Measurements from ENCODE around the gene ZNF536. TPM values are rescaled to one million over a fixed set of nuclear protein-coding genes. Genes with fewer than 3 reads are reported as not detected.

The ZNF536 gene
- total and polyA plus RNA-seq, 2 of the 13 experiments (the other 11 are each of a cell fraction or from before 2014, with no cell fraction given): not detected

DNA sequence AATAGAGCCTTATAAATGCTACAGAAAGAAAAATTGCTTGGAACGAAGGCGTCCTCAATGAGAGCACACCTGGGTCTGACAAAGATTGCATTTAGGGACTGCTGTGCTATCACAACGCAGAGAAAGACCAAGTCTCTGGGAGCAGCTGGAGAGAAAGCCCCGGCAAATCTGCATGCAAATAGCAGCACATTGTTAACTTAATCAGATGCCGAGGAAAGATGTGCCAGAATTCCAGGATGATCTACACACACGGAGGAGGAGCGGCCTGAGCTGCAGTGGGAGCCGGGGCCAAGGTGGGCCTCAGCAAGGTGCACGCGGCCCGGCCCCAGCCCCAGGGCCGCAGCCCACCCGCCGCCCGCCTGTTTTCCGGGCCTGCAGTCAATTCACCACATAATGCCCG is 1.4 kb downstream of the ZNF536 start:
- Histone ChIP-seq H3K27me3 (ENCODE audit: control insufficient read depth in 1 of 2, insufficient read depth in 2 of 2, low read length in 2 of 2) (peaks cover 0 to 28% of the 10 kb centered on the region in 2 experiments; a peak in 4 of 5 replicates), H3K27ac (ENCODE audit: extremely low read length, insufficient read depth, low read length) (no peak overlapping the region), H3K4me1 (ENCODE audit: insufficient read depth, low read length) (no peaks in the 10 kb centered on the region), H3K4me3 (replicated peaks in 1 of 3; ENCODE audit: insufficient read depth in 1 of 3, low read depth in 2 of 3, low read length in 3 of 3) (no peak overlapping the region), H3K9me3 (ENCODE audit: low read length) (no peaks in the 10 kb centered on the region), H3K9ac (ENCODE audit: insufficient read depth, low read depth, low read length) (no peak overlapping the region), H3K79me2 (ENCODE audit: insufficient read depth, low read length) (no peaks in the 10 kb centered on the region), H3K4me2 (ENCODE audit: low read depth, low read length) (no peak overlapping the region), H4K20me1 (ENCODE audit: insufficient read depth, low read length) (no peaks in the 10 kb centered on the region), H2AFZ (ENCODE audit: low read length) (no peak overlapping the region), H3K36me3 (replicated peaks in 1 of 2; ENCODE audit: control insufficient read depth in 1 of 2, insufficient read depth in 2 of 2, low read length in 2 of 2) (no peaks in the 10 kb centered on the region)
- in situ Hi-C loops (cut with HindIII; ENCODE audit: extremely low pct_ligation_motif_present, low pct_unique_long_range_greater_than_20kb): no loop called here
- FAIRE-seq: no peak
- ATAC-seq: no peak
- intact Hi-C loops (cut with micrococcal nuclease; ENCODE audit: unreplicated experiment): no loop called here
- ChIA-PET CTCF (ENCODE audit: low intra/inter-chr PET ratio, low total read pairs) (no interaction called here), POLR2A (no interaction called here)
- no peak for DNase-seq (ENCODE audit: low spot score)
- 12% methylated on average over 10 of the region's 17 CpGs for WGBS (ENCODE audit: low lambda C conversion rate)
- no TSS peak for BruUV-seq (replicated peaks)
- no peak for TF ChIP-seq NBN (conservative IDR thresholded peaks at IDR 0.05)
- no peak for TF ChIP-seq RARG (CRISPR knock-in tag; IDR thresholded peaks at IDR 0.05; ENCODE audit: low read depth)
- TF ChIP-seq PBX3 (CRISPR knock-in tag; IDR thresholded peaks at IDR 0.05; ENCODE audit: borderline replicate concordance): no peak
- TF ChIP-seq ZMYM2 (CRISPR knock-in tag; IDR thresholded peaks at IDR 0.05): no peak
- no peak for TF ChIP-seq HOXA7 (CRISPR knock-in tag; IDR thresholded peaks at IDR 0.05)
- TF ChIP-seq, protein P1, sequence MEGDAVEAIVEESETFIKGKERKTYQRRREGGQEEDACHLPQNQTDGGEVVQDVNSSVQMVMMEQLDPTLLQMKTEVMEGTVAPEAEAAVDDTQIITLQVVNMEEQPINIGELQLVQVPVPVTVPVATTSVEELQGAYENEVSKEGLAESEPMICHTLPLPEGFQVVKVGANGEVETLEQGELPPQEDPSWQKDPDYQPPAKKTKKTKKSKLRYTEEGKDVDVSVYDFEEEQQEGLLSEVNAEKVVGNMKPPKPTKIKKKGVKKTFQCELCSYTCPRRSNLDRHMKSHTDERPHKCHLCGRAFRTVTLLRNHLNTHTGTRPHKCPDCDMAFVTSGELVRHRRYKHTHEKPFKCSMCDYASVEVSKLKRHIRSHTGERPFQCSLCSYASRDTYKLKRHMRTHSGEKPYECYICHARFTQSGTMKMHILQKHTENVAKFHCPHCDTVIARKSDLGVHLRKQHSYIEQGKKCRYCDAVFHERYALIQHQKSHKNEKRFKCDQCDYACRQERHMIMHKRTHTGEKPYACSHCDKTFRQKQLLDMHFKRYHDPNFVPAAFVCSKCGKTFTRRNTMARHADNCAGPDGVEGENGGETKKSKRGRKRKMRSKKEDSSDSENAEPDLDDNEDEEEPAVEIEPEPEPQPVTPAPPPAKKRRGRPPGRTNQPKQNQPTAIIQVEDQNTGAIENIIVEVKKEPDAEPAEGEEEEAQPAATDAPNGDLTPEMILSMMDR (CRISPR knock-in tag; IDR thresholded peaks at IDR 0.05): no peak
- TF ChIP-seq ZNF530 (CRISPR knock-in tag; IDR thresholded peaks at IDR 0.05; ENCODE audit: low read depth): no peak
